A549 (cell line): ENCODE data around the gene HOXC10.

Experiments used
- BHLHE40 ChIP-seq: IDR thresholded peaks from 2 replicates; pipeline ENCODE4 v1.6.1; 2012; ENCODE audit warnings: low read depth, low read length, inconsistent platforms
- CEBPB ChIP-seq, 2 experiments: fragments of >200 bp in 1 of 2; sonication (Bioruptor Twin) in 1 of 2; formaldehyde crosslinking in 1 of 2; IDR thresholded peaks; 2 replicates each; pipeline ENCODE4 v1.6.1; 2012 to 2016
- EP300 ChIP-seq, 2 experiments: fragments of >200 bp; sonication (Bioruptor Twin); formaldehyde crosslinking; IDR thresholded peaks; 2 replicates in 1 of 2; 3 replicates in 1 of 2; pipeline ENCODE4 v1.6.1; 2016 to 2017
- MYC ChIP-seq: IDR thresholded peaks from 2 replicates; pipeline ENCODE4 v1.6.1; 2012; ENCODE audit warnings: mild to moderate bottlenecking, inconsistent platforms, low read length, improper control_type of control experiment, borderline replicate concordance
- PBX3 ChIP-seq: IDR thresholded peaks from 2 replicates; pipeline ENCODE4 v1.6.1; 2012

- no peak for TF ChIP-seq CEBPB (IDR thresholded peaks at IDR 0.05)
- TF ChIP-seq BHLHE40 = no peak
- no peak for TF ChIP-seq MYC
- TF ChIP-seq PBX3 = no peak
- TF ChIP-seq EP300 (IDR thresholded peaks at IDR 0.05) = no peak
Observed at GRCh38 chr12:53967421-53967925, 17.5 kb upstream of the HOXC10 start.
